HepG2 (cell line): ENCODE data around the gene RPS6KB2.

Source experiments
- CHD2 ChIP-seq: IDR thresholded peaks from 2 replicates; pipeline ENCODE4 v1.6.1; 2011; ENCODE audit warnings: low read depth, low read length, improper control_type of control experiment
- DNMT1 ChIP-seq: sonication (generic); formaldehyde crosslinking; IDR thresholded peaks from 2 replicates; pipeline ENCODE4 v1.5.1; 2020; ENCODE audit warnings: mild to moderate bottlenecking, missing genetic modification reagents
- EZH2 ChIP-seq: conservative IDR thresholded peaks from 2 replicates; pipeline ENCODE4 v1.6.1; 2012; ENCODE audit warnings: mild to moderate bottlenecking, low read depth, low read length, moderate library complexity
- GFI1 ChIP-seq: sonication (generic); formaldehyde crosslinking; IDR thresholded peaks from 2 replicates; pipeline ENCODE4 v1.5.0; 2020; ENCODE audit warnings: missing genetic modification reagents, mild to moderate bottlenecking, borderline replicate concordance
- POLR2A ChIP-seq, 2 experiments: IDR thresholded peaks; 2 replicates each; pipeline ENCODE4 v1.6.1; 2011; ENCODE audit warnings: low read depth in 2 of 2, low read length in 2 of 2, mild to moderate bottlenecking in 1 of 2, moderate library complexity in 1 of 2; ENCODE audit not compliant: insufficient read depth in 1 of 2
- ZBTB1 ChIP-seq: sonication (generic); formaldehyde crosslinking; IDR thresholded peaks from 2 replicates; pipeline ENCODE4 v1.4.0; 2020; ENCODE audit warnings: missing genetic modification reagents, borderline replicate concordance
- ZNF24 ChIP-seq: fragments of 450-650 bp; IDR thresholded peaks from 2 replicates; pipeline ENCODE4 v1.6.1; 2017; ENCODE audit warnings: antibody characterized with exemption, mild to moderate bottlenecking
- ZNF383 ChIP-seq: sonication (generic); formaldehyde crosslinking; IDR thresholded peaks from 2 replicates; pipeline ENCODE4 v1.4.0; 2020; ENCODE audit warnings: missing genetic modification reagents, mild to moderate bottlenecking, borderline replicate concordance
- ZNF484 ChIP-seq: sonication (generic); formaldehyde crosslinking; IDR thresholded peaks from 2 replicates; pipeline ENCODE4 v1.5.1; 2020; ENCODE audit warnings: mild to moderate bottlenecking, low read depth, missing genetic modification reagents, borderline replicate concordance
- TF ChIP-seq, protein P1 (sequence below): sonication (generic); formaldehyde crosslinking; IDR thresholded peaks from 2 replicates; pipeline ENCODE4 v1.5.0; 2020; ENCODE audit warnings: mild to moderate bottlenecking, missing genetic modification reagents, moderate library complexity

DNA sequence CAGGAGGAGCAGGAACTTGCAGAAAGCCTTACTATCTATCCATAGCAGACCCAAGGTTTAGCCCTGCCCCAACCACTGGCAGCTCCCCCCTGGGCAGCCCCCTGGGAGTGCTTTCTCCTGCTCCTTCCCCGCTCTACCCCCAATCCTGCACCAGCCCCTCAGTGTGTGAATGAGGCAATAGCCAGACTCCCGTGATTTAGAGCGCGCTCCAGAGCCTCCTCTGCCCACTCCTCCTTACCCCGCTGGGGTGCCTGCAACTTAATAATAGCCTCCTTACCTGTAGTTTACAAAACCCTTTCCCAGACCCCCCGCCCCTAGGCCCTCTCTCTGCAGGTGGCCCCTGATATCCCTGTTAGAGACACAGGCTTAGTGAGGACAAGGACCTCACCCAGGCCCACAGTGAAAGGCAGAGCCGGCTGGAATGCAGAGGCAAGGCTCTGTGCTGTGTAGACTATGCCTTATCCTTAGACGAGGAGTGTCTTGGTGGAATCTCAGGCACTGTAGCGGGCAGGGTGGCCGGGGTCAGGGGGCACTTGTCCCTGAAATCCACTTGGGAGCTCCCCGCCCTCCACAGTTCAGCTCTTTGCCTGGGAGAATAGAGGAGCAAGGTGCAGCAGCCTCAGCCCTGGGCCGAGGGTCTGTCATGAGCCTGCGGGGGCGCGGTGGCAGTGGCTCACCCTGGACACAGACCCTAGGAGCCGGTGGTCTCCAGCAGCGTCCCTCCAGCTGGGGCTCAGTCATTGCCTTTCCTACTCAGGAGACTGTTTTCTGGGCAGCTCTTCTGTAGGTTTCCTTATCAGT lies 17.1 kb upstream of the RPS6KB2 start:
- TF ChIP-seq DNMT1 (CRISPR knock-in tag) (no peak), POLR2A (IDR thresholded peaks at IDR 0.05; ENCODE audit: insufficient read depth in 1 of 2, low read depth in 2 of 2, low read length in 2 of 2) (no peak), ZNF484 (CRISPR knock-in tag) (no peak), ZNF383 (no peak), EZH2 (no peak), GFI1 (no peak), ZBTB1 (CRISPR knock-in tag) (no peak), ZNF24 (no peak), CHD2 (no peak)
- TF ChIP-seq, protein P1, sequence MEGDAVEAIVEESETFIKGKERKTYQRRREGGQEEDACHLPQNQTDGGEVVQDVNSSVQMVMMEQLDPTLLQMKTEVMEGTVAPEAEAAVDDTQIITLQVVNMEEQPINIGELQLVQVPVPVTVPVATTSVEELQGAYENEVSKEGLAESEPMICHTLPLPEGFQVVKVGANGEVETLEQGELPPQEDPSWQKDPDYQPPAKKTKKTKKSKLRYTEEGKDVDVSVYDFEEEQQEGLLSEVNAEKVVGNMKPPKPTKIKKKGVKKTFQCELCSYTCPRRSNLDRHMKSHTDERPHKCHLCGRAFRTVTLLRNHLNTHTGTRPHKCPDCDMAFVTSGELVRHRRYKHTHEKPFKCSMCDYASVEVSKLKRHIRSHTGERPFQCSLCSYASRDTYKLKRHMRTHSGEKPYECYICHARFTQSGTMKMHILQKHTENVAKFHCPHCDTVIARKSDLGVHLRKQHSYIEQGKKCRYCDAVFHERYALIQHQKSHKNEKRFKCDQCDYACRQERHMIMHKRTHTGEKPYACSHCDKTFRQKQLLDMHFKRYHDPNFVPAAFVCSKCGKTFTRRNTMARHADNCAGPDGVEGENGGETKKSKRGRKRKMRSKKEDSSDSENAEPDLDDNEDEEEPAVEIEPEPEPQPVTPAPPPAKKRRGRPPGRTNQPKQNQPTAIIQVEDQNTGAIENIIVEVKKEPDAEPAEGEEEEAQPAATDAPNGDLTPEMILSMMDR: no peak
